DOHH2 (cell line): Measurements from ENCODE around the gene LPIN3.
A peak's percentile ranks its signal among the peaks of the same experiment; 100 is the strongest.

Experiments used
- H3F3A ChIP-seq: fragments of 200-600 bp; sonication (generic), shearing (Covaris generic); 2 replicates; pipeline ENCODE4 v1.6.0; 2016; ENCODE audit warnings: antibody characterized with exemption, mild to moderate bottlenecking; ENCODE audit not compliant: control insufficient read depth, insufficient read depth
- H3K27ac ChIP-seq: fragments of 200-600 bp; sonication (generic); 2 replicates; pipeline ENCODE4 v1.5.1; 2014; ENCODE audit warnings: low read depth, mild to moderate bottlenecking, low read length, moderate library complexity
- H3K27me3 ChIP-seq: fragments of 200-600 bp; sonication (generic); 2 replicates; pipeline ENCODE4 v1.6.1; 2014; ENCODE audit warnings: mild to moderate bottlenecking, low read length, mixed read lengths; ENCODE audit not compliant: control insufficient read depth
- H3K36me3 ChIP-seq: fragments of 200-600 bp; sonication (generic); 2 replicates; pipeline ENCODE4 v1.6.1; 2014; ENCODE audit warnings: mild to moderate bottlenecking, low read length, moderate library complexity, mixed read lengths; ENCODE audit not compliant: control insufficient read depth
- H3K4me1 ChIP-seq: fragments of 200-600 bp; sonication (generic); 2 replicates; pipeline ENCODE4 v1.6.1; 2014; ENCODE audit warnings: mild to moderate bottlenecking, low read length, mixed read lengths; ENCODE audit not compliant: control insufficient read depth
- H3K4me2 ChIP-seq: fragments of 200-600 bp; sonication (generic); 2 replicates; pipeline ENCODE4 v1.6.0; 2014; ENCODE audit warnings: mild to moderate bottlenecking, low read length, moderate library complexity
- H3K4me3 ChIP-seq: fragments of 200-600 bp; sonication (generic); 2 replicates; pipeline ENCODE4 v1.5.1; 2014; ENCODE audit warnings: mild to moderate bottlenecking, low read length, mixed read lengths
- H3K79me2 ChIP-seq: fragments of 200-600 bp; sonication (generic); 2 replicates; pipeline ENCODE4 v1.6.1; 2014; ENCODE audit warnings: mild to moderate bottlenecking, low read length, mixed read lengths; ENCODE audit not compliant: control insufficient read depth
- H3K9me2 ChIP-seq: fragments of 200-600 bp; sonication (generic); replicated peaks from 2 replicates; pipeline ENCODE4 v1.6.1; 2014; ENCODE audit warnings: mild to moderate bottlenecking, low read length, mixed read lengths; ENCODE audit not compliant: control insufficient read depth
- H3K9me3 ChIP-seq: fragments of 200-600 bp; sonication (generic); 2 replicates; pipeline ENCODE4 v1.6.1; 2014; ENCODE audit warnings: antibody characterized with exemption, low read length, mixed read lengths; ENCODE audit not compliant: control insufficient read depth, insufficient read depth
- H4K20me1 ChIP-seq: fragments of 200-600 bp; sonication (generic); 2 replicates; pipeline ENCODE4 v1.6.0; 2014; ENCODE audit warnings: low read depth, mild to moderate bottlenecking, antibody characterized with exemption, low read length, moderate library complexity; ENCODE audit not compliant: control insufficient read depth, insufficient read depth
- CTCF ChIP-seq: fragments of 200-600 bp; sonication (generic); IDR thresholded peaks from one replicate; pipeline ENCODE4 v1.5.1; 2014; ENCODE audit warnings: antibody characterized with exemption, mild to moderate bottlenecking, low read depth, low read length; ENCODE audit not compliant: poor library complexity, severe bottlenecking
- EZH2phosphoT487 ChIP-seq: fragments of 200-600 bp; sonication (generic); IDR thresholded peaks from 2 replicates; pipeline ENCODE4 v1.6.1; 2017; ENCODE audit warnings: borderline replicate concordance, mild to moderate bottlenecking, antibody characterized with exemption, low read length, moderate library complexity, mixed read lengths

LPIN3 gene

GRCh38 chr20:41340327-41341055 is at the start of gene LPIN3:
Gene LPIN3, plus strand, starts transcription at chr20:41340821. Its CDS starts 4,983 bp downstream, at chr20:41345804.
- peak within 1 kb of the TSS; percentile 69 for H3K4me3 ChIP-seq

GRCh38 chr20:41293269-41294037 is 47.2 kb upstream of the LPIN3 start:
- no peaks in the 10 kb centered on the region for H4K20me1 ChIP-seq
- H3F3A ChIP-seq = no peaks in the 10 kb centered on the region
- TF ChIP-seq CTCF = no peak
- no peak for TF ChIP-seq EZH2phosphoT487
- H3K4me3 ChIP-seq = no peak overlapping the region
- H3K36me3 ChIP-seq = no peaks in the 10 kb centered on the region
- H3K9me3 ChIP-seq = no peaks in the 10 kb centered on the region
- no peak overlapping the region for H3K4me2 ChIP-seq
- H3K79me2 ChIP-seq = peaks cover 9% of the 10 kb centered on the region
- no peaks in the 10 kb centered on the region; the same call in 1 of the 2 replicates for H3K9me2 ChIP-seq
- no peak overlapping the region for H3K27ac ChIP-seq
- H3K4me1 ChIP-seq = no peaks in the 10 kb centered on the region
- H3K27me3 ChIP-seq = no peaks in the 10 kb centered on the region

More at GRCh38 chr20:41340327-41341055, at the start of gene LPIN3:
- no peak within 1 kb of the TSS for H3K27ac ChIP-seq
- H3K9me3 ChIP-seq = no peaks in the 10 kb centered on the region
- no peak for TF ChIP-seq EZH2phosphoT487
- TF ChIP-seq CTCF = peak; percentile 34
- H3K4me2 ChIP-seq = peak within 1 kb of the TSS; percentile 82
- no peaks in the 10 kb centered on the region for H3K27me3 ChIP-seq
- no peaks in the 10 kb centered on the region for H3K9me2 ChIP-seq
- peaks cover 13% of the 10 kb centered on the region for H3K4me1 ChIP-seq
- no peaks in the 10 kb centered on the region for H3K36me3 ChIP-seq
- H3F3A ChIP-seq = no peaks in the 10 kb centered on the region
- no peaks in the 10 kb centered on the region for H3K79me2 ChIP-seq
- no peaks in the 10 kb centered on the region for H4K20me1 ChIP-seq

GRCh38 chr20:41299899-41300298 is 40.7 kb upstream of the LPIN3 start:
- H3K9me2 ChIP-seq = no peaks in the 10 kb centered on the region; the same call in 1 of the 2 replicates
- H4K20me1 ChIP-seq = no peaks in the 10 kb centered on the region

More at GRCh38 chr20:41299899-41300298, 40.7 kb upstream of the LPIN3 start:
- peaks cover 39% of the 10 kb centered on the region for H3K79me2 ChIP-seq
- no peak overlapping the region for H3K4me2 ChIP-seq
- no peaks in the 10 kb centered on the region for H3K9me3 ChIP-seq
- H3K36me3 ChIP-seq = no peaks in the 10 kb centered on the region
- H3F3A ChIP-seq = no peaks in the 10 kb centered on the region
- H3K4me3 ChIP-seq = no peak overlapping the region
- peaks cover 23% of the 10 kb centered on the region for H3K4me1 ChIP-seq
- TF ChIP-seq EZH2phosphoT487 (no peak), CTCF (no peak)
- H3K27ac ChIP-seq = no peak overlapping the region
- no peaks in the 10 kb centered on the region for H3K27me3 ChIP-seq
